GM12873 (cell line): ENCODE data around the gene KBTBD8.

ENCODE experiments used
- TF ChIP-seq, protein P1 (sequence below): IDR thresholded peaks from 2 replicates; pipeline ENCODE4 v1.5.1; 2012; ENCODE audit warnings: low read depth, mild to moderate bottlenecking, moderate library complexity, low read length, control low read depth; ENCODE audit not compliant: insufficient read depth; ENCODE audit errors: missing control alignments

The KBTBD8 gene

DNA sequence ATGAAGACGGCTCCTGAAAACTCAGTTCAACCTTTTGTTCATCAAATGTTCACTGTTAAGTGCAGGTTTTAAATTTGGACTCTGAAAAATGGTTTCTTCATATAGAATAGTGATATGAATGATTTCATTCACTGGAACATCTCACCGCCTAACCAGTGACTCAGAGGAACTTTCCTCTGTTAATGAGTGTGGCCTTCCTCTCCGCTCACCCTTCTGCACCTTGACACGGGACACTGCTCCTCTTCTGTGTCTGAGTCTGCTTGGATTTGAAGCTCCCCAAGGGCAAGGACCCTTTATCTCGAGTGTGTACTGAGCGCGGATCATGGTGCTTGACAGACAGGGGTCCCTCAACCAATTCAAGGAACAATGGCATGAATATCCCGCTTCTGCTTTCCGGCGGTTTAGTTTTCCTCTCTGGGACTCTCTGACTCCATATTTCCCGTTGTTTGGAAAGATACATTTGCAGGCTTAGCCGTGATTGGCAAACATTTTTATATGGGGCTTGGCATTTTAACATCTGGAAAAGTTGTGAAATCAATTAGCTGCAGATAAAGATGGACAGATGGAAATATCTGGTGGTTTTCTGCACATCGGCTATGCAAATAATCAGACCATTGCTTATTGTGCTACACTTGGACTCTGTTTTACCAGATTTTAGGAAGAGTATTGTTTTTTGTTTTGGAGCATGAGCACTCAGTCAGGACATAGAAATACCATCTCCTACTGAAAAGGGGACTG lies 20.9 kb downstream of the KBTBD8 start:
- TF ChIP-seq, protein P1, sequence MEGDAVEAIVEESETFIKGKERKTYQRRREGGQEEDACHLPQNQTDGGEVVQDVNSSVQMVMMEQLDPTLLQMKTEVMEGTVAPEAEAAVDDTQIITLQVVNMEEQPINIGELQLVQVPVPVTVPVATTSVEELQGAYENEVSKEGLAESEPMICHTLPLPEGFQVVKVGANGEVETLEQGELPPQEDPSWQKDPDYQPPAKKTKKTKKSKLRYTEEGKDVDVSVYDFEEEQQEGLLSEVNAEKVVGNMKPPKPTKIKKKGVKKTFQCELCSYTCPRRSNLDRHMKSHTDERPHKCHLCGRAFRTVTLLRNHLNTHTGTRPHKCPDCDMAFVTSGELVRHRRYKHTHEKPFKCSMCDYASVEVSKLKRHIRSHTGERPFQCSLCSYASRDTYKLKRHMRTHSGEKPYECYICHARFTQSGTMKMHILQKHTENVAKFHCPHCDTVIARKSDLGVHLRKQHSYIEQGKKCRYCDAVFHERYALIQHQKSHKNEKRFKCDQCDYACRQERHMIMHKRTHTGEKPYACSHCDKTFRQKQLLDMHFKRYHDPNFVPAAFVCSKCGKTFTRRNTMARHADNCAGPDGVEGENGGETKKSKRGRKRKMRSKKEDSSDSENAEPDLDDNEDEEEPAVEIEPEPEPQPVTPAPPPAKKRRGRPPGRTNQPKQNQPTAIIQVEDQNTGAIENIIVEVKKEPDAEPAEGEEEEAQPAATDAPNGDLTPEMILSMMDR: no peak

DNA sequence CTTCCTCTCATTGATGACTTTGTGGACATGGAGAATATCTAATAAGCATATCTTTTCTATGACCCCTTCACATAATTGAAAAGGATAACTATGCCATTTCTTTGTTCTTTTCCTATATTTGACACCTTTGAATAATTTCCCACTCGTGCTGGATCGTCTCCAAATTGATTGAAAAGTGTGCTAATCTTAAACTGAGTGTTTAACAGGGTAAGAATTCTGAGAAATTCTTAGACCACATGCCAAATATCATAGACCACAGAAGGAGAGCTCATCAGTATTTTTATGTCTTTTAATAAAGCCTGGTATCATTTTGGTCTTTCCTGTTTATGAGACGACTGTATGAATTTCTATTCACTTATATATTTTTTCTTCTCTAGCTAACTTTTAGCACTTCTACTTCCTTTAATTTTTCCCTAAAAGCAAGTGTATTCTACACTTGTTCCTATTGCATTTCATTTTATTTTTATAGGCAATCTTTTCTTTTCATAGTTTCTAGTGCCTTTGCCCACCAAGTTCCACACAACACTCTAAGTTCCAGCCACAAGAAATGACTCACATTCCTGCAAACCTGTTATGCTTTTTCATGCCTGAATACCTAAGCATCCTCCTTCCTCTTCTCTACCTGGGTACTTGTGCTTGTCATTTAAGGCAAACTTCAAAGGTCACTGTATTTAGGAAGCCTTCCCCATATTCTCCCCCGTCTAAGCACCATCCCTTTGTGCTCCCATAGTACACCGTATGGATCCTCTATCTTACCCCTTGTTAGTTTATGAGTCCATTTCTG lies 30.1 kb downstream of the KBTBD8 start:
- TF ChIP-seq, protein P1: no peak

DNA sequence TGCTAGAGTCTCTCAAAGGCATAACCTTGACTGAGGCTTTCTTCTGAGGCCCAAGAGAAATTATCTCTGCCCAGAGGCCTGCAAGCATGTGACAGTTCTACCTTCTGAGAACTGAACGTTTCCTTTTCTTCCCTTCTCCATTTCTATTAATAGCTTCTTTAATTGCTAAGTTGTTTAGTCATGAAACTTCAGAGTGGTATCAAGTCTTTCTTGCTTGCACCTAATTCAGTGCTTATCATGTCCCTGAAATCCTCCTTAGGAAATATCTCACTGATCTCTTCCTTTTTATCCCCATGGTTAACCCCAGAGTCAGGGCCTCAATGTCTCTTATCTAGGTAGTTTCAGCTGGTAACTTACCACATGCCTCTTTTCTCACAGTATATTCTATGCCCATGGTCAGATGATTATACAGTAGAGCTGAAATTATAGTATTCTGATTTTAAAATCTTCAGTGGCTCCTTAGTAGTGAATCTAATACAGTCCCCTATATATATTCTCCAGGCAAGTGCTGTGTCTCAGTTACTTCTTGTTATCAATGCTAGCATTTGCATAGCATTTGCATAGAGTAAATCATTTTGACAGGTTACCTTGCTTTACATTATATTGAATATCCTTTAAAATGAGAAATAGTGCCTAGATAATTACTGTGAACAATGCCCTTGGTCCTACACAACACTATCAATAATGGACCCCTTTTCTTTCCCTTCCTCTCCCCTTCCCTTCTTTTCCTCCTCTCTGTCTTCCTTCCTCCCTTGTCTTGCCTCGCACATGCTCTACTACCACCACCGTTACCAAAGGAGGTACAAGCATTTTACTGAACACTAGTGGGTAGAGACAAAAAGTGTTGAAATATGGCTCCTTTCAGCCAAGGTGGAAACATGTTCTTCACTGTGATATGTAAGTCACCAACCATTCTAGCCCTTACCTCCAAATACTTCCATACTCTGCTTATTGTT lies 33.0 kb downstream of the KBTBD8 start:
- TF ChIP-seq, protein P1: no peak

DNA sequence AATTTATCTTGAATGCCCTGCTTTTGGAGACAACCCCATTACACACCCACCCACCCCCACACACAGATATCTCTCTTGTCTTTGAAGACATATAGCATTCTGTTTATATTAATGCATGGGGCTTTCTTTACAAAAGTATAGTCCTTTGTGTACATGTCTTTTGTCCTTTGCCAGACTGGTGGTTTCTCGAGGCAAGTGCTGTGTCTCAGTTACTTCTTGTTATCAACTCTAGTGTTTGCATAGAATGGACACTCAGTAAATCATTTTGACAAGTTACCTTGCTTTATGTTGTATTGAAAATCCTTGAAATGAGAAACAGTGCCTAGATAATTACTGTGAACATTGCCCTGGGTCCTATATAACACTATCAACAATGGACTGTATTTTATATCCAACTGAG lies 33.9 kb downstream of the KBTBD8 start:
- TF ChIP-seq, protein P1: no peak

DNA sequence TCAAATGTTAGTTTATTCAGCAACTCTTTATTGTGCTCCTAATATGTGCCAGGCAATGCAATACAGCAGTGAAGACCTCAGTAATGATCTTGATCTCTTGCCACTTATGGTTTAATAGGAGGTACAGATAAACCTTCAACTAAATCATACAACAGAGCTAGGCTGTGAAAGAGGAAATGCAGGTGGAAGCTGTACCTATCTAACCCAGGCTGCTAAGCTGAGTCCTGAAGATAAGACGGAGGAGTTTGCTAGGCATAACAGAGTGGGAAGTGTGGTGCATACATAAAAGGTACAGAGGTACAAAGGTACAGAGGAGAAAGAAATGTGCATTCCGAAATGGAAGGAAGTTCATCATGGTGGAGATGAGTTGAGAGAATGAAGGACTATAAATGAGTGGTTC lies 35.0 kb downstream of the KBTBD8 start:
- TF ChIP-seq, protein P1: no peak

DNA sequence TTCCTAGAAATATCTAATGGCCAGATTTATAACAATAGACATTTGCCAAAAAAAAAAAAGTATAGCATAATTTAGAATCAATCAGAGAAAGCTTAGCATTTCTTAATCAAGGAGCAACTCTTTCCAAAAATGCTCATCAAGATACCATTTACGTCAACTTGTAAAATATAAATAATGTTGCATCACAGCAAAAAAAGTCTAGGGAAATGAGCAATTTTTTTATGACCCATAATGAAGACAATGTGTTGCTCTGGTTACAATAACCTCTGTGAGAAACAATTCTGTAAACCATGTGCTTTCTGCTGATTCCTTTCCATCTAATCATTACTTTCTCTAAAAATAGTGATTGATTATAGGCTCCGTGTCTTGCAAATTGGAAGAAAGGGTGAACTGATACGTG lies 36.3 kb downstream of the KBTBD8 start:
- TF ChIP-seq, protein P1: no peak
